H7 (cell line): ENCODE data around the gene SMC4. TPM values are rescaled to one million over a fixed set of nuclear protein-coding genes. Genes with fewer than 3 reads are reported as not detected.

ENCODE experiments used
- DNase-seq: peaks from one replicate; pipeline ENCODE4 v3.0.0; 2012
- H3K27me3 ChIP-seq: 2 replicates; pipeline ENCODE4 v1.6.0; 2011; ENCODE audit warnings: mild to moderate bottlenecking, low read length; ENCODE audit not compliant: control insufficient read depth, insufficient read depth
- H3K36me3 ChIP-seq: replicated peaks from 2 replicates; pipeline ENCODE4 v1.5.1; 2011; ENCODE audit warnings: low read length; ENCODE audit not compliant: control insufficient read depth, insufficient read depth
- H3K4me3 ChIP-seq: 2 replicates; pipeline ENCODE4 v1.5.1; 2011; ENCODE audit warnings: low read depth, mild to moderate bottlenecking, control low read depth, low read length, moderate library complexity; ENCODE audit not compliant: insufficient read depth
- total RNA-seq: library from RNA; depleted of rRNA; stranded (reverse); fragments of >200 nt; shearing (Covaris generic); gene quantifications from 2 replicates; pipeline ENCODE4 v1.2.3, GENCODE V29; 2014

SMC4 gene
- total RNA-seq, 1 experiment from 2014 or later, result 71.9 TPM

GRCh38 chr3:160379628-160380214 lies 19.7 kb upstream of the SMC4 start:
- DNase-seq, result no peak
- H3K36me3 ChIP-seq, result no peaks in the 10 kb centered on the region
- no peak overlapping the region for H3K4me3 ChIP-seq
- H3K27me3 ChIP-seq, result no peaks in the 10 kb centered on the region

- Histone ChIP-seq H3K4me3 (no peak overlapping the region), H3K27me3 (no peaks in the 10 kb centered on the region), H3K36me3 (no peaks in the 10 kb centered on the region)
- no peak for DNase-seq
These were observed 18.0 kb upstream of the SMC4 start for GRCh38 chr3:160381470-160381869.

GRCh38 chr3:160384639-160385318 lies 14.7 kb upstream of the SMC4 start:
- H3K36me3 ChIP-seq, result no peaks in the 10 kb centered on the region
- no peak overlapping the region for H3K4me3 ChIP-seq
- H3K27me3 ChIP-seq, result no peaks in the 10 kb centered on the region
- no peak for DNase-seq

DNA sequence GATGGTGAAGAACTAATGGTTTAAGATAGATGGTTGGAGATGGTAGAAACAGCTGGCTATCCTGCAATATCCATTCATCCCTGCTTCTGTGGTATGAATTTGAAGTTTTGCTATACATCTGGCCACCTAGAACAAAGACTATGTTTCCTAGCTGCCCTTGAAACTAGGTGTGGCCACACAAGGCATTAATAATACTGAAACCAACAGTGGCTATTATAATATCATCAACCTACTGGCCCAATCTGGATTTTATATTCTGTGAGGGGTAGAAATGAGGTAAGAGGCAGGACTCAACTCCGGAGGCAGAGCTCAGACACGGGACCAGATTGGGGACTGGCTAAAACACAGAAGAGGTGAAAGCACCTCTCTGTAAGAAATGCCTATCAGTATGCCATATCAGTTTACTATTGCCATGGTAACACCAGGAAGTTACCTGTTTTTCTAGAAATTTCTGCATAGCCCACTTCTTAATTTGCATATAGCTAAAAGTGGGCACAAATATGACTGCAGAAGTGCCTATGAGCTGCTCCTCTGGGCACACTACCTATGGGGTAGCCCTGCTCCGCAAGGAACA lies 8.8 kb upstream of the SMC4 start:
- Histone ChIP-seq H3K36me3 (no peaks in the 10 kb centered on the region), H3K4me3 (no peak overlapping the region), H3K27me3 (no peaks in the 10 kb centered on the region)
- no peak for DNase-seq

DNA sequence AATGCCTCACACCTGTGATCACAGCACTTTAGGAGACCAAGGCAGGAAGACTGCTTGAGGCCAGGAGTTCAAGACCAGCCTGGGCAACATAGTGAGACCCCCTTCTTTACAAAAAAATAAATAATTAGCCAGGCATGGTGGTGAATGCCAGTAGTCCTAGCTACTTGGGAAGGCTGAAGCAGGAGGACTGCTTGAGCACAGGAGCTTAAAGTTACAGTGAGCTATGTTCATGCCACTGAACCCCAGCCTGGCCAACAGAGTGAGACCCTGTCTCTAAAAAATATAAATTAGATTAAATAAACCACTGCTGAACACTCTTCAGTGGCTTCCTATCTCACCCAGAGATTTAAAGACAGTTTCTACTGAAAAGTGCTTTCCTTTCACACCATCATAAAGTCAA lies 6.7 kb upstream of the SMC4 start:
- DNase-seq, result no peak
- no peaks in the 10 kb centered on the region for H3K36me3 ChIP-seq
- no peaks in the 10 kb centered on the region for H3K27me3 ChIP-seq
- no peak overlapping the region for H3K4me3 ChIP-seq

DNA sequence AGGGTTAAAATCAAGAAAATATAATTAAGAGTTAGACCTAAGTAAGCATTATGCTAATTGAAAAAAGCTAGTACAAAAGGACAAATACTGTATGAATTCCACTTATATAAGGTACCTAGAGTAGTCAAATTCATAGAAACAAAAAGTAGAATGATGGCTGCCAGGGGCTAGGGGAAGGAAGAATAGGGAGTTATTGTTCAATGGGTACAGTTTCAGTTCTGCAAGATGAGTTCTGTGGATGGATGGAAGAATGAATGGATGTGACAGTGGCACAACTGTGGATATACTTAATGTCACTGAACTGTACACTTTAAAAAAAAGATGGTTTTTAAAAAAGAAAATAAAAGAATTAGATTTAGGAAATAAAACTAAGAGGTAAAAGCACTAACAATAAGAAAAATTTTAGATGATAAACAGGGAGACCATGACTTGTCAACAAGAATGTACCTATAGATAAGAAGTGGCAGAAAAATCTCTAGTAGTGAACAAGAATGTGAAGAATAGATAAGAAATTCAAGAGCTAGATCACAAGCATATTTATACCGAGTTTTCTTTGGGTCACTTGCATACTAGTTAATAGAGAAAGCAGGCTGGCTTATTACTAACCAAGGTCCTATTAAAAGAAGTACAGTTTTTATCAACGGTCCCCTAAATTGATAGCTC lies 6.0 kb upstream of the SMC4 start:
- no peaks in the 10 kb centered on the region for H3K27me3 ChIP-seq

DNA sequence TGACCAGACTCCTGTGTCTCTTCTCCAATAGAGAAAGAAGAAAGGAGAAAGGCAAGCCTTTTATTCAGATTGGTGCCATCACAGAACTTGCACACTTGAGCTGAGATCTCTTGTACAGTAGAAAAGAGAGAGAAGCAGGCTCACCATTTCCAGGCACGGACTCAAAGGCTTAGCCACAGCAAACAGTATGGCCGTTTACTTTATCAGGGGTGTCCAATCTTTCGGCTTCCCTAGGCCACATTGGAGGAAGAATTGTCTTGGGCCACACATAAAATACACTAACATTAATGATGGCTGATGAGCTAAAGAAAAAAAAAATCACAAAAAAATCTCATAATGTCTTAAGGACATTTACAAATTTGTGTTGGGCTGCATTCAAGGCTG lies 5.4 kb upstream of the SMC4 start:
- Histone ChIP-seq H3K4me3 (no peak overlapping the region), H3K27me3 (no peaks in the 10 kb centered on the region), H3K36me3 (no peaks in the 10 kb centered on the region)
- no peak for DNase-seq

More for the DNA sequence above, 6.0 kb upstream of the SMC4 start:
- Histone ChIP-seq H3K36me3 (no peaks in the 10 kb centered on the region), H3K4me3 (no peak overlapping the region)
- DNase-seq, result no peak

- H3K4me3 ChIP-seq, result no peak overlapping the region
- no peaks in the 10 kb centered on the region for H3K36me3 ChIP-seq
- no peaks in the 10 kb centered on the region for H3K27me3 ChIP-seq
- no peak for DNase-seq
These were observed 4.2 kb upstream of the SMC4 start for GRCh38 chr3:160395297-160395696.

DNA sequence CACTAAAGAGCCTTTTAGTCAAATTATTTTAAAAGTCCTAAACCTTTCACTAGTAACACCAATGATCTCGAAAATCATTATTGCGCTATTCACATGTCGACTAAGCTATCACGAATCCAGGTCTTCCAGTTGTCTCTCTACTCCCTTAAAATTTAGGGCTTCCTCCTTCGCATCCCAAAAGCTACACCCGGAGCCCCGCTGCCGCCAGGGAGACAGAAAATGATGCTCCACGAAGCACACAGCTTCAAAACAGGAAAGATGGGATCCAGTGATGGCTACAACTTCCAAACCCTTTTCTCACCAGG lies 678 bp upstream of the SMC4 start:
- DNase-seq, result no peak
- Histone ChIP-seq H3K27me3 (no peaks in the 10 kb centered on the region), H3K36me3 (no peaks in the 10 kb centered on the region), H3K4me3 (peak overlapping the region; percentile 75)

- no peaks in the 10 kb centered on the region for H3K36me3 ChIP-seq
- DNase-seq, result peak; percentile 36
- H3K27me3 ChIP-seq, result no peaks in the 10 kb centered on the region
- peak overlapping the region; percentile 75 for H3K4me3 ChIP-seq
These were observed 716 bp downstream of the SMC4 start for GRCh38 chr3:160400030-160400701.

- peak; percentile 45 for DNase-seq
These were observed 1.3 kb downstream of the SMC4 start for GRCh38 chr3:160400702-160401150.

GRCh38 chr3:160401291-160402095 lies 2.0 kb downstream of the SMC4 start:
- Histone ChIP-seq H3K27me3 (no peaks in the 10 kb centered on the region), H3K36me3 (peaks cover 3% of the 10 kb centered on the region), H3K4me3 (peak overlapping the region; percentile 75)
- DNase-seq, result no peak

More at GRCh38 chr3:160400702-160401150, 1.3 kb downstream of the SMC4 start:
- peak overlapping the region; percentile 75 for H3K4me3 ChIP-seq
- peaks cover 2% of the 10 kb centered on the region for H3K36me3 ChIP-seq
- no peaks in the 10 kb centered on the region for H3K27me3 ChIP-seq

- H3K27me3 ChIP-seq, result no peaks in the 10 kb centered on the region
- no peak for DNase-seq
- peaks cover 3% of the 10 kb centered on the region for H3K36me3 ChIP-seq
- peak overlapping the region; percentile 2; the same call in 1 of the 2 replicates for H3K4me3 ChIP-seq
These were observed 3.0 kb downstream of the SMC4 start for GRCh38 chr3:160402221-160403027.
